HuH-7 (cell line): ENCODE data around the gene SHISA9.

Experiments used
- DNase-seq: peaks from one replicate; pipeline ENCODE4 v3.0.0; 2011; ENCODE audit warnings: low spot score

Gene SHISA9

DNA sequence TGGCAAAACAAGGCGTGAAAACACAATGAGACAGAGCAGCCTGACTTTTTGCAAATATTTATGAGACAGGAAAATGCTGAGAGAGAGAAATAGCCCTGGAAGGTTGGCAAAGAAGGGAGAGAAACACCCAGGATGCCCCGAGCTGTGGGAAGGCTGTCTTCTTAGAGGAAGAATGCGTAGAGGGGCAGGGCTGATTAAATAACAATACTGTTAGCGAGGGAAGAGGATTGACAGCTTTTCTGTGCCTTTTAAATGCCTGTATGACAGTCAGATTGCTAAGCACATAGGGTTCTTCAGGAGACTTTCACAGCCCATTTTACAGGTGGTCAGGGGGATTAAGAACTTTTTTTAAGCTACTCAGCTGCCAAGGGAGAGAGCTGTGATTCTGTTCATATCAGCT, 219.2 kb downstream of the SHISA9 start:
- DNase-seq, result no peak

DNA sequence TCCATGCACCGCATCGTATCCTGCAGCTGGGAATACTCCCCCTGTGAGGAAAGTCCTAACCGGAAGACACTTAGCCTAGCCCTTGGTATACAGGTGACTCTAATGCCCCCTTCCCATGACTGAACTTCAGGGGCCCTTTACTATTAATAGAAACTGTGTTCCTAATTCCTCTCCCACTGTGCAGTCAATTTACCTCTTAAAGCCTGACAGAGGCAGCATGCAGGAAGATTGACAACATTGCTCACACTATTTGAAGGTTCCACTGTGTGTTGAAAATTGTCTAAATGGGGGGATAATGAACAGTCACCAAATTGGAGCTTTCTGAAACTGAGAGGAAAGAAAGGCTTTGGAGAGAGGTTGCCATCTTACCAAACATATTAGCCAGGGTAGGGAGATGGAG, 222.6 kb downstream of the SHISA9 start:
- no peak for DNase-seq

DNA sequence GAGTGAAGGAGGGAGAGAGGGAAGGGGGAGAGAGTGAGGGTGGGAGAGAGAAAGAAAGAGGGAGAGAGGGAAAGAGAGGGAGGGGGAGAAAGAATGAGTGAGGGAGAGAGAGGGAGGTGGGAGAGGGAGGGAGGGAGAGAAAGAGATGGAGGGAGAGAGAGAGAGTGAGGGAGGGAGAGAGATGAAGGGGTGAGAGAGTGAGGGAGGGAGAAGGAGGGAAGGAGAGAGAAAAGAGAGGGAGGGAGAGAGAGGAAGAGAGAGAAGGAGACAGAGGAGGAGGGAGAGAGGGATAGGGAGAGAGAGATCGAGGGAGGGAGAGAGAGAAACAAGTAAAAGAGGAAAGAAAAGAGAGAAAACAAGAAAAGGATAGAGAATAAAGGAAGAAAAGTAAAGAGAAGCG, 225.7 kb downstream of the SHISA9 start:
- no peak for DNase-seq

GRCh38 chr16:13130586-13130985, 229.2 kb downstream of the SHISA9 start:
- no peak for DNase-seq

GRCh38 chr16:13134836-13135235, 233.4 kb downstream of the SHISA9 start:
- DNase-seq, result no peak

GRCh38 chr16:13136901-13137300, 235.5 kb downstream of the SHISA9 start:
- DNase-seq, result no peak

DNA sequence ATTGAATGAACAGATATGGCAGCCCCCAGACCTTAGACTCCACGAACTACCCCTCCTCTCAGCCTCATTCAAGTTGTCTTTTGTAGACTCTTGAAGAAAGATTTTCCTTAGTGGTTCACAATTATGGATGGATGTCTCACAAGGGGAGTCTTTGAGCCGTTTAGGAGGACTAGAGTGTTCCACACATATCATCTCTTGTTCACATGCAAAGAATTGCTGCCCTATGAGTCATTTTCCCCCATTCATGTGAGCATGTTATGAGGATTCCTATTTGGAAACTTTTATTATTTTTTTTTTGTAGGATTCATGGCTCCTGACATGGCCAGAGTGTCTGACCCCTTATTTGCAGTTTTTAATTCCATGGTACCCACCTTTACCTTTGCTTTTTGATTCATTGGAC, 237.1 kb downstream of the SHISA9 start:
- no peak for DNase-seq

DNA sequence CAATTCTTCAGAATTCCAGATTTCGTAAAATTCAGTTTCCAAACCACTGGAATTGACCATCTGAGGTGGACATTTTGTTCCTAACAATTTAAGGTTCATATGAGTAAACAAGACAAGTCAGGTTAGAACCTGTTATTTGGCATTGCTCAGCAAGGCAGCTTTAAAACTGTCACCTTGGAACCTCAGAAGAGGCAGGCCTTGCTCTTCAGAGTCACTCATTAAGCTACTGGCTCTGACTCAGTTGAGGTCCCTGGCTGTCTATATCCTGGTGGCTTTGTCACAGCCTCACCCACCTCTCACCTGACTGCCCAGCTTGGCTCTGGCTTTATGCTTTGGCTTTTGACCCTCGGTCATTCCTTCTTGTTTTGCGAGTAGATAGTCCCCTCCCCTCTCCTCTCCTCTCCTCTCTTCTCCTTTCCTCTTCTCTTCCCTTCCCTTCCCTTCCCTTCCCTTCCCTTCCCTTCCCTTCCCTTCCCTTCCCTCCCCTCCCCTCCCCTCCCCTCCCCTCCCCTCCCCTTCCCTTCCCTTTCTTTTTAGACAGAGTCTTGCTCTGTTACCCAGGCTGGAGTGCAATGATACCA, 238.4 kb downstream of the SHISA9 start:
- DNase-seq, result no peak

- DNase-seq, result no peak
Measured at GRCh38 chr16:13143551-13143950, 242.2 kb downstream of the SHISA9 start.

DNA sequence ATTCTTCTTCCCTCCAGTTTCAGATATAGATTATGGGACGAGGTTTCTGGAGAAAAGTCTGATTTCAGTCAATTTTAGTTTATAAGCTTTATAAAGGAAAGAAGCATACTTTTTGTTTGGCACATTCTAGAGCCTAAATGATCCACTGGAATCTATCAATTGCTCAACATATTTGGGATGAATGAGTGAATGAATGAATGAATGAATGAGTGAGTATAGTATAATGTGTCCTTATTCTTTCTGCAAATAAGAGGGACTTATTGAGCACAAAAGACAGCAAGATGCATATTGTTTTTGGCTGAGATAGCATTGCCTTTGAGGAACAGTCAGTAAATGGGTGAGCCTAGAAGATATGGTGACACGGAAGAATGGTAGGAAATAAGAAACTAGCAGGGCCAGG, 245.4 kb downstream of the SHISA9 start:
- no peak for DNase-seq

DNA sequence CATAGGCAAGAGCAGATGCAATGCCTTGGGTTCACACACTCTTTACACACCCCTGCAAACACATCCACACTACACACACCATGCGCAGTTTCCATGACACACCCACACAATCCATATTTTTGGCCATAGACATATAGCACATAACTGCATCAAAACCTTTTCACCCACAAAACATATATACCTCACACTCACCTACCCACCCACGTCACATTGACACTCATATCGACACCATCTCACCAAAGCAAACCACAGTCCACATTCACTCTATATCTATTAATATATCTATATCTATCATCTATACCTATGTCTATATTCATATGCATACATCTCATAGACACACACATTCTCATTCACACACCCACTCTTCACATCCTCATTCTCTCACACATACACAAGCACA, 246.9 kb downstream of the SHISA9 start:
- no peak for DNase-seq

- DNase-seq, result no peak
Measured at GRCh38 chr16:13148836-13149235, 247.4 kb downstream of the SHISA9 start.

DNA sequence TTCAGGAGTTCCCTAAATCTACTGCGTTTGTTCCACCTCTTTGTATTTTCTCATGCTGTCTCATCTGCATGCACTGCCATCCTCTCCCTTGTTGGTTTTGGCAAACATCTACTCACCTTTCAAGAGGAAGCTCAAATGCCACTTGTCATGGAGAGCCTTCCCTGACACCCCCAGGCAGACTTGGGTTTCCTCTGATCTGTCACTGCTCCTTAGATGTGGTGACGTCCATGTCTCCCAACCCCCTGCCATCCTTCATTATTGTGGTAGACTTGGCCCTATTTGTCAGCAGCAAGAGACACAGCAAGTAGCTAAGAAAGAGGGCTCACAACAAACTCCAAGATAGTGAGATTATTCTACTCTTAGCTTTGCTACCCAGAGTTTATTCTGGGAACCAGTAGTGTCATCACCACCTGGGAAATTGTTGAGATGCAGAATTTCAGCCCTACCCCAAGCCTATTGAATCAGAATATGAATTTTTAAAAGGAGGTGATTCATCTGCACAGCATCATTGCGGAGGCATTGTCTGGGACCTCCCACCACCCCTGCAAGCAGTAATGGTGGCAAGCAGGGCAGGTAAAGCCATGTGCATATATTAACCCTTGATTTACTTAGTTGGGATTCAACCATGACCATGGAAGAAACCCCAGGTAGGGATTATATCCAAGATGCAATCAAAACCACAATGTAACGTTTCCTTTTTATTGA, 248.9 kb downstream of the SHISA9 start:
- DNase-seq, result no peak

DNA sequence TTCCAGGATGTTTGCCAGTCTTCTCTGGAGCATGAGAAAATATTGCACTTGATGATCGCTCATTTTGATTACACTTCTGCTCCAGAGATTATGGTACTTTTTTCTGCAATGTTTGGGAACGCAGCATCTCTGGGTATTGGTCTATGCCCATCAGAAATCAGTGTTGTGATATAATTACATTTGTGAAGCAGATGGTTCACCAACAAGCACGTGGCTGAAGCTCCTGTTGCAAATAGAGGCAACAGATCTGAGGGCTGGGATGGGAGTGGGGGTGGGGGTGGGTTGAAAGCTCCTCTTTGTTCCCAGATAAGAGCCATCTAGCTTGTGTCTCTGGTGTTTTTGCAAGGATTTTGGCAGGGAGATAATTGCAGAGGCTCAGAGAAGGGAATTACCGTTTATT, 252.3 kb downstream of the SHISA9 start:
- no peak for DNase-seq

- no peak for DNase-seq
Measured at GRCh38 chr16:13154799-13155198, 253.4 kb downstream of the SHISA9 start.

GRCh38 chr16:13155377-13155776, 254.0 kb downstream of the SHISA9 start:
- DNase-seq, result no peak

GRCh38 chr16:13155780-13156179, 254.4 kb downstream of the SHISA9 start:
- DNase-seq, result no peak

DNA sequence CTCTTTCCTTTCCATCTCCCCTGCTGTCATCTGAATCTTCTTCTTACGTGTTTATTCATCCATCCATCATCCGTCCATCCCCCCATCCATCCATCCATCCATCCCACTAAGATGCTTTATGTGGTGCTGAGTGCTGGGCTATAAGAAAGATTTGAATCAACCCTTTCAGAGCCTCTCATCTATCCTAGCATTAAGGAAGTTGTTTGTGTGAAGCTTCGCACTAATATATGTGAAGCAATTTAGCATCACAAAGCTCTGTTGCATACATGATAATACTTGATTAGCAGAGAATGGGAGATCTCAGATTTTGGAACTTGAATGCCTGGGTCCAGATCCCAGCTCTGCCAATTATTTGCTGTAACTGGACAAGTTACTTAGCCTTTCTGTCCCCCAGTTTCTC, 255.7 kb downstream of the SHISA9 start:
- DNase-seq, result no peak

GRCh38 chr16:13158427-13158826, 257.0 kb downstream of the SHISA9 start:
- no peak for DNase-seq

- DNase-seq, result no peak
Measured at GRCh38 chr16:13165024-13165423, 263.6 kb downstream of the SHISA9 start.

DNA sequence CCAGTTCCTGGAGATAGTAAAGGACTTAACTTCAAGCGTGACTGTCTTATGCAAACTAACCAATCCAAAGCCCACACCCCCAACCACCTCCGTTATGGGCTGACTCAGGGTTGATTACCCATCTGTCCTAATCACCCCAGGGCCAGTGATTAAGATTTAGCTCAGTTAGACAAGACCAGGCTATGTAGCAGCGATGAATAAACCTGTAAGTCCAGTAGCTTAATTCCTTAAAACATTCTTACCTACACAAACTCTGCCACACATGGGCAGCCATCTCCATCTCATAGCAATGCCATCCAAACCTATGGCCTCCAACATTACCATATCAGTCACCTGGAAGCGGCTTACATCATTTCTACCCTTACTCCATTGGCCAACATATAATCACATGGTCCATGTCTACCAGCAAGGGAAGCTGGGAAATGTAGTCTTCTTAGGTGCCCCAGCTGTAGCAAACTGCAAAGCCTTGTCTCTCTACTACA, 266.7 kb downstream of the SHISA9 start:
- DNase-seq, result no peak

DNA sequence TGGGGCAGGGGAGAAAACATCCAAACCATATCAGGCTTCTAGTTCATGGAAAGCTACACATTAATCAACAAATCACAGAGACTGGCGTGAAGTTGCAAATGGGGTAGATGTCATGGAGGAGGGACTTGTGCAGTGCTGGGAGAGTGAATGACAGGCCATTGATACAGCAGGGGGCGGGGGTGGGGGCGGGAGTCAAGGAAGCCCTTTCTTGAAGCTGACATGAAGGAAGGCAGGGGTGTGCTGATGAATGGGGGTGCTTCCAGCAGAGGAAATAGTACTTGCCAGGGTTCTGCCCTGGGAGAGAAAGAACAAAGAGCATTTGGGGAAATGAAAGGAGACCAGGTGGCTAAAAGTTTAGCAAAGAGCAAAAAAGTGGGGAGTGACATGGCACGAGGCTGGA, 269.9 kb downstream of the SHISA9 start:
- DNase-seq, result no peak

GRCh38 chr16:13176711-13177110, 275.3 kb downstream of the SHISA9 start:
- DNase-seq, result no peak

DNA sequence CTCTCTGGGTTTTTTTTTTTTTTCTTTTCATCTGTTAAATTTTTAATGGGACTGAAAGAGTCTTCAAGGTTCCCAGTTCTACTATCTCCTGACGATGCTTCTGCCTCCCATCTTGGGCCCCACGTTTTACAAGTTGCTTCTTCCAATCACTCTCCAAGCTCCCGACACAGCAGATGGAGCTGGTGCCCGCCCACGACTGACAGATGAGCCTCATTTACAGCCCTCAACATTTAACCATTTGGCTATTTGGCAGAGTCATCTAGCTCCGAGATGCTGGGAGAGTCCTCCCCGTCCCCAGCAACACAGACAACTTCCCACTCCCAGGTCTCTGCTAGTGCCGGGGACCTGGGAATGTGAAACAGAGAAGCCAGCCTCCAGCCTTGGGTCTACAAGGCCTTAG, 276.9 kb downstream of the SHISA9 start:
- DNase-seq, result no peak
